ENCODE results near the gene PEX1. TPM values are rescaled to one million over a fixed set of nuclear protein-coding genes. Genes with fewer than 3 reads are reported as not detected.
"Not testable (repeated sequence)": the region's sequence is repeated elsewhere in the genome, so short reads cannot be mapped to it uniquely, and the experiment has no call there.

Gene PEX1
- total RNA-seq, 1 donor from 2014 or later: 9.9 TPM

DNA sequence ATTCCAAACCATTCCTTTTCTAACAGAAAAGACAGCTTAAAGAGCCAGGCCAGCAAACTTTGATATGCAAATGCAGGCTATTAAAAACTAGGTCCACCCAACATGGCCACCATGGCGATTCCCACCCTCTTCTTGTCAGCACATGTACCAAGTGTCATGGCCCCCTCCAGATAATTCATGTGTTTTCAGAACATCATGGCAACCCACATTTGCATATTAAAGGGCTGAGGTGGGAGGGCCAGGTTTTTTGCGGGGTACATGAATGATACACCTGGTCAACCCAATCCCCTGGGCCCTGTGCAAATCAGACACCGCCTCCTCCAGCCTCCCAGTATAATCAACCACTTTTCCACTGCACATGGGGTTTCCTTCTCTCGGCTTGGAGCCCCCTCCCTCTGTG lies 49.6 kb downstream of the PEX1 start:
- Mint-ChIP-seq H3K4me3 (ENCODE audit: unreplicated experiment) (no peak overlapping the region), H3K27me3 (ENCODE audit: low read depth) (no peaks in the 10 kb centered on the region), H3K36me3 (ENCODE audit: low read depth) (no peaks in the 10 kb centered on the region), H3K4me1 (ENCODE audit: low read depth) (no peaks in the 10 kb centered on the region), H3K9me3 (ENCODE audit: low read depth) (no peaks in the 10 kb centered on the region), H3K27ac (ENCODE audit: unreplicated experiment) (no peak overlapping the region)
- TF ChIP-seq, protein P1, sequence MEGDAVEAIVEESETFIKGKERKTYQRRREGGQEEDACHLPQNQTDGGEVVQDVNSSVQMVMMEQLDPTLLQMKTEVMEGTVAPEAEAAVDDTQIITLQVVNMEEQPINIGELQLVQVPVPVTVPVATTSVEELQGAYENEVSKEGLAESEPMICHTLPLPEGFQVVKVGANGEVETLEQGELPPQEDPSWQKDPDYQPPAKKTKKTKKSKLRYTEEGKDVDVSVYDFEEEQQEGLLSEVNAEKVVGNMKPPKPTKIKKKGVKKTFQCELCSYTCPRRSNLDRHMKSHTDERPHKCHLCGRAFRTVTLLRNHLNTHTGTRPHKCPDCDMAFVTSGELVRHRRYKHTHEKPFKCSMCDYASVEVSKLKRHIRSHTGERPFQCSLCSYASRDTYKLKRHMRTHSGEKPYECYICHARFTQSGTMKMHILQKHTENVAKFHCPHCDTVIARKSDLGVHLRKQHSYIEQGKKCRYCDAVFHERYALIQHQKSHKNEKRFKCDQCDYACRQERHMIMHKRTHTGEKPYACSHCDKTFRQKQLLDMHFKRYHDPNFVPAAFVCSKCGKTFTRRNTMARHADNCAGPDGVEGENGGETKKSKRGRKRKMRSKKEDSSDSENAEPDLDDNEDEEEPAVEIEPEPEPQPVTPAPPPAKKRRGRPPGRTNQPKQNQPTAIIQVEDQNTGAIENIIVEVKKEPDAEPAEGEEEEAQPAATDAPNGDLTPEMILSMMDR (IDR thresholded peaks at IDR 0.05): no peak
- no peak for DNase-seq (ENCODE audit: low spot score)

DNA sequence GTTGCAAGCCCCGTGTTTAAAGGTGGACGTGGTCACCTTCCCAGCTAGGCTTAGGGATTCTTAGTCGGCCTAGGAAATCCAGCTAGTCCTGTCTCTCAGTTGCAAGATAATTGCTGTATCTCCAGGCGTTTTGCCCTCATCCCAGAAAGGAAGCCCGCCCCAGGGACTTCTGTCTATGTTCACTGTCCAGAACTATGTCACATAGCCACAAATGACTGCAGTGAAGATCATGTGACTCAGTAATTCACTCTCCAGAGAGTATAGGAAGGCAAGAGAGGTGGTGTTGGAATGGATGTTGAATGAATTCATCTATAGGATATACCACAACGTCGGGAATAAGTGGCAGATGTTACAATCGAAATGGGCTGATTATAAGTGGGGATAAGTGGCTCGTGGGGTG lies 50.2 kb downstream of the PEX1 start:
- Mint-ChIP-seq H3K36me3 (ENCODE audit: low read depth) (no peaks in the 10 kb centered on the region), H3K27me3 (ENCODE audit: low read depth) (no peaks in the 10 kb centered on the region), H3K4me3 (ENCODE audit: unreplicated experiment) (no peak overlapping the region), H3K4me1 (ENCODE audit: low read depth) (no peaks in the 10 kb centered on the region), H3K9me3 (ENCODE audit: low read depth) (no peaks in the 10 kb centered on the region), H3K27ac (ENCODE audit: unreplicated experiment) (no peak overlapping the region)
- TF ChIP-seq, protein P1 (IDR thresholded peaks at IDR 0.05): no peak
- DNase-seq (ENCODE audit: low spot score): no peak

DNA sequence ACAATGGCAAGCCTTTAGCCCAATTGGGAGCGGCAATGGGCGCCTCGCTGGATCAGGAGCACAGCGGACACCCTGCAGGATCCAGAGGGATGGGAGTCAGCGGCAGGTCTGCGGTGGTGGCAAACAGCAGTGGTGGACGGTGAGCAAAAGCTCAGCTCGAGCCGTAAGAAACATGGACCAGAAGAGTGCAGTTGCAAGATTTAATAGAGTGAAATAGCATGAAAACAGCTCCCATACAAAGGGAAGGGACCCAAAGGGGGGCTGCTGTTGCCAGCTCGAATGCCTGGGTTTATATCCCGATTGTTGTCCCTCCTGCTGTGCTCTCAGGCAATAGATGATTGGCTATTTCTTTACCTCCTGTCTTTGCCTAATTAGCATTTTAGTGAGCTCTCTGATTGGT lies 50.6 kb downstream of the PEX1 start, which contains the start of gene ERVW-1:
TSS of gene ERVW-1 (minus strand) at position 266 of the 400 bp plus-strand sequence. CDS start 7,565 bp downstream, outside the sequence.
- not testable (repeated sequence) for H3K4me1 Mint-ChIP-seq (ENCODE audit: low read depth); H3K4me3 Mint-ChIP-seq (ENCODE audit: unreplicated experiment); H3K27me3 Mint-ChIP-seq (ENCODE audit: low read depth); H3K27ac Mint-ChIP-seq (ENCODE audit: unreplicated experiment); DNase-seq (ENCODE audit: low spot score); H3K36me3 Mint-ChIP-seq (ENCODE audit: low read depth); H3K9me3 Mint-ChIP-seq (ENCODE audit: low read depth)

DNA sequence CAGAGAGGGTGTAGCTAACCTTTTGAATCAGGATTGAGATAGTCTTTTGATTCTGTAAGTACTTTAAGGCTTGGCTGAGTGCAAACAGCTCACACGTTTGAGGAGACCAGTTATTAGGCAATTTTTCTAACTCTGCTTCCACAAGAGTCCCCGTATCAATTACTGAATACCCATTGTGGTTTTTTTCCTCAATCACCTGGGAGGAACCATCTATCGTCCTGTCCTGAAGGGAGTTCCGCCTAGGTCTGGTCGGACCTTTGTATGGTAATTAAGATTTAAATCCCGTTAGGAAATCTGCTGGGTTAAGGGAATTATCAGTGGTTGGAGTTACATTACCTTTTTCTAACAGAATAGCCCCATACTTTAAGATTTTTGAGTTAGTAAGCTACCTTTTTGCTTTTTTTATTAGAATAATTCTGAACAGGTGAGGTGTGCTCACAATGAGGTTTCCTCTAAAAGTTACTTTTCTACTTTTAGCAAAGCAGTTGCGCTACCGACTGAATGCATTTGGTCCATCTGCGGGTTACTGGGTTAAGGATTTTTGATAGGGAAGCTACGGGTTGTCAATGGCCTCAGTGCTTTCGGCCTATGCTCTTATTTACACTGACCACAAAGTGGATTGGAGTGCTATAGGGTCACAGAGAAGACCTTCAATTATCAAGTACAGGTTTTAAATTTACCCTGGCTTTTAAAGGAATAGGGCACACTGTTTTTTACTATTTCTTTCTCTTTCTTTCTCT lies 52.3 kb downstream of the PEX1 start:
- H3K27ac Mint-ChIP-seq (ENCODE audit: unreplicated experiment); H3K27me3 Mint-ChIP-seq (ENCODE audit: low read depth); H3K36me3 Mint-ChIP-seq (ENCODE audit: low read depth); H3K9me3 Mint-ChIP-seq (ENCODE audit: low read depth); H3K4me3 Mint-ChIP-seq (ENCODE audit: unreplicated experiment); H3K4me1 Mint-ChIP-seq (ENCODE audit: low read depth); DNase-seq (ENCODE audit: low spot score): not testable (repeated sequence)

DNA sequence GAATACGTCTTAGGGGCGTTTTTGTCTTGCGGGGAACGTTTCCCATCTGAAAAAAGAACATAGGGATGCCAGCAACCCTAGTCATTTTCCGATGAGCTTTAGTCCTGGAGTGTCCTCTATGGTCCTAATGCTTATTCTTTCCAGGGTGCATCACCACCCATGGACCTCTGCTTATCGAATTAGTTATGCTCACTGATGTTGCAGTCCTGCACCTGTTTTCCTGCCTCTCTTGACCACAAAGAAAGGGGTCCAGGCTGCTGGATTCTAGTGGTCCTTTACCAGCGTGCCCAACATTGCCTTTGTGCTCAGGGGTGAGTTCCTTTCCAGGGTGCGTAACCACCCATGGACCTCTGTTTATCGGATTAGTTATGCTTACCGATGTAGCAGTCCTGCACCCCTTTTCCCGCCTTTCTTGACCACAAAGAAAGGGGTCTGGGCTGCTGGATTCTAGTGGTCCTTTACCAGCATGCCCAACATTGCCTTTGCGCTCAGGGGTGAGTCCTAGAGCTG lies 53.0 kb downstream of the PEX1 start:
- not testable (repeated sequence) for H3K27ac Mint-ChIP-seq (ENCODE audit: unreplicated experiment); H3K36me3 Mint-ChIP-seq (ENCODE audit: low read depth)

DNA sequence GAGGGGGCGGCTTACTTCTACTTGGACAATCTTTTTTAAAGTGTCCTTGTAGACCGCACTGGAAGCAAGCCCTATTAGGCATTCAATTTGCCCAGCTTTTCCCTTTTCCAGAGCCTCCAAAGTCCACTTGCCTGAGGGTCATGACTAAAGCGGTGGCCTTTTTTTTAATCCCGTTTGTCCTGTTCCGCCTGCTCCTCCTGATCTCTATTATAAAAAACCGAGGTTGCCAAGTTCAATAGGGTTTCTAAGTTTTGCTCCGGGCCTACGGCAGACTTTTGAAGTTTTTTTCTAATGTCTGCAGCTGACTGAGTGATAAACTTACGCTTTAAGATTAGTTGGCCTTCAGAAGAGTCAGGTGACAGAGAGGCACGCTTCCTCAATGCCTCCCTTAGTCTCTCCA lies 54.3 kb downstream of the PEX1 start:
- not testable (repeated sequence) for H3K4me1 Mint-ChIP-seq (ENCODE audit: low read depth); H3K27me3 Mint-ChIP-seq (ENCODE audit: low read depth); H3K4me3 Mint-ChIP-seq (ENCODE audit: unreplicated experiment); H3K27ac Mint-ChIP-seq (ENCODE audit: unreplicated experiment); H3K9me3 Mint-ChIP-seq (ENCODE audit: low read depth); DNase-seq (ENCODE audit: low spot score); H3K36me3 Mint-ChIP-seq (ENCODE audit: low read depth)

More for the DNA sequence above, 53.0 kb downstream of the PEX1 start:
- H3K4me1 Mint-ChIP-seq (ENCODE audit: low read depth); H3K4me3 Mint-ChIP-seq (ENCODE audit: unreplicated experiment); H3K27me3 Mint-ChIP-seq (ENCODE audit: low read depth); DNase-seq (ENCODE audit: low spot score); H3K9me3 Mint-ChIP-seq (ENCODE audit: low read depth): not testable (repeated sequence)

DNA sequence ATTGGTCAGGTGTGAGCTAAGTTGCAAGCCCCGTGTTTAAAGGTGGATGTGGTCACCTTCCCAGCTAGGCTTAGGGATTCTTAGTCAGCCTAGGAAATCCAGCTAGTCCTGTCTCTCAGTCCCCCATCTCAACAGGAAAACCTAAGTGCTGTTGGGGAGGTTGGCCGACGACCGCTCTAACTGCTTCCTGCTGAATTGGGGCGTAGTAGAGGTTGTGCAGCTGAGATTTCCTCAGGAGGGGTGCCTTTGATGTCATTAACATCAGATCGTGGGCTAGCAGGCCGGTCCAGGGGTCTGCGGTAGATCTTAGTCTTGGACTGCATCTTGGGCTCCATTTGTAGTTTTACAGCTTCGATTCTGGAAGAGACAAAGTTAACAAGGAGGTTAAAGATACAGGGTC lies 59.7 kb downstream of the PEX1 start:
- not testable (repeated sequence) for H3K4me3 Mint-ChIP-seq (ENCODE audit: unreplicated experiment)

DNA sequence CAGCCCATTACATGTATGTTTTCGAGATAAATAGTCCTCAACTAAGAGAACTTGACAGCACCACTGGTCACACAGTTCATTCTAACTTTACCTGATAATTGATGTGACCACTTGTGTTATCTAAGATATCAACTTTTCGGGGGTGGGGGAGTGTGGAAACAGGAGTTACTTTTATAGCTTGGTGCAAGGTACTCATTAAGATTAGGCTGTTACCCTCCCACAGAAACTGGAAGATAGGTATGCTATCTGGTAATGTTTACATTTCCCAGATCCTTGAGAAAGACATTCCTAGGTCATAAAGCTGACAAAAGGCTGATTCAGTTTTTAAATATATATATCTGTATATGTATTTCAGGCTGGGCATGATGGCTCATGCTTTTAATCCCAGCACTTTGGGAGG lies 61.6 kb downstream of the PEX1 start:
- Mint-ChIP-seq H3K27ac (ENCODE audit: unreplicated experiment) (no peak overlapping the region), H3K9me3 (ENCODE audit: low read depth) (peaks cover 14% of the 10 kb centered on the region), H3K4me1 (ENCODE audit: low read depth) (peaks cover under 1% of the 10 kb centered on the region), H3K27me3 (ENCODE audit: low read depth) (no peaks in the 10 kb centered on the region), H3K36me3 (ENCODE audit: low read depth) (peaks cover 11% of the 10 kb centered on the region), H3K4me3 (ENCODE audit: unreplicated experiment) (no peak overlapping the region)
- DNase-seq (ENCODE audit: low spot score): no peak
- TF ChIP-seq, protein P1 (IDR thresholded peaks at IDR 0.05): no peak

More for the DNA sequence above, 59.7 kb downstream of the PEX1 start:
- Mint-ChIP-seq H3K9me3 (ENCODE audit: low read depth) (peaks cover 14% of the 10 kb centered on the region), H3K36me3 (ENCODE audit: low read depth) (peaks cover 11% of the 10 kb centered on the region)
- not testable (repeated sequence) for H3K4me1 Mint-ChIP-seq (ENCODE audit: low read depth); DNase-seq (ENCODE audit: low spot score); H3K27me3 Mint-ChIP-seq (ENCODE audit: low read depth); H3K27ac Mint-ChIP-seq (ENCODE audit: unreplicated experiment)

All from chondrocyte (in vitro differentiated cells).